ENCODE measurements around the gene TMEM236. TPM values are rescaled to one million over a fixed set of nuclear protein-coding genes. Genes with fewer than 3 reads are reported as not detected.

The TMEM236 gene
- 0.23 TPM for total RNA-seq

GRCh38 chr10:17751781-17752445 lies at the start of gene TMEM236:
Gene TMEM236, plus strand, starts transcription at chr10:17752201. Its CDS starts 95 bp downstream, at chr10:17752296.

GRCh38 chr10:17808971-17809841 lies 57.2 kb downstream of the TMEM236 start, which contains the start of gene MRC1:
Gene MRC1, plus strand, starts transcription at chr10:17809348. Its CDS starts 118 bp downstream, at chr10:17809466.

Small RNA genes within 50 kb of the gene (small RNA-seq; reads per million reads assigned to genes)
- 0.21 reads per million for gene MIR511

Other genes starting within 250 kb of the TMEM236 start
- gene HACD1, start 134.8 kb upstream of the TMEM236 start, total RNA-seq, result 32.3 TPM
- 46.1 TPM for gene STAM, start 108.0 kb upstream of the TMEM236 start, total RNA-seq
- 3.0 TPM for gene MRC1, start 57.1 kb downstream of the TMEM236 start, total RNA-seq
- 20.1 TPM for gene SLC39A12, start 199.7 kb downstream of the TMEM236 start, total RNA-seq